Breast epithelium (tissue), 4 donors: Measurements from ENCODE around the gene ITGB5. TPM values are rescaled to one million over a fixed set of nuclear protein-coding genes. Genes with fewer than 3 reads are reported as not detected.
A peak's percentile ranks its signal among the peaks of the same experiment; 100 is the strongest.

Experiments used
- DNase-seq, 2 donors: peaks; one replicate each; pipeline ENCODE4 v3.0.0-alpha.2; 2019; ENCODE audit warnings: low spot score in 2 of 2
- H3K27ac ChIP-seq, 2 donors: fragments of 200-600 bp; sonication (generic) in 1 of 2; one replicate each; pipeline ENCODE4 v1.5.1; 2016 to 2019; ENCODE audit warnings: mild to moderate bottlenecking in 1 of 2
- H3K27me3 ChIP-seq, 2 donors: fragments of 200-600 bp; sonication (generic) in 1 of 2; one replicate each; pipeline versions ENCODE4 v1.5.1 to v1.6.0; 2017 to 2019; ENCODE audit warnings: control low read depth in 1 of 2, mild to moderate bottlenecking in 1 of 2
- H3K36me3 ChIP-seq: fragments of 200-600 bp; one replicate; pipeline ENCODE4 v1.5.1; 2019
- H3K4me1 ChIP-seq, 2 donors: fragments of 200-600 bp; sonication (generic); one replicate each; pipeline ENCODE4 v1.5.1; 2016 to 2019; ENCODE audit warnings: control low read depth in 1 of 2
- H3K4me3 ChIP-seq, 3 donors: fragments of 200-600 bp; sonication (generic); 1 replicate in 2 of 3; 2 replicates in 1 of 3; pipeline ENCODE4 v1.5.1; 2016 to 2019; ENCODE audit warnings: mild to moderate bottlenecking in 3 of 3, moderate library complexity in 2 of 3
- H3K9me3 ChIP-seq, 2 donors: fragments of 200-600 bp; sonication (generic) in 1 of 2; one replicate each; pipeline ENCODE4 v1.5.1; 2016 to 2019; ENCODE audit warnings: control low read depth in 1 of 2
- POLR2A ChIP-seq: fragments of 450-650 bp; IDR thresholded peaks from one replicate; pipeline ENCODE4 v1.6.1; 2016; ENCODE audit warnings: antibody characterized with exemption, mild to moderate bottlenecking, moderate library complexity
- POLR2AphosphoS5 ChIP-seq, 3 donors: sonication (generic); formaldehyde crosslinking; IDR thresholded peaks; one replicate each; pipeline ENCODE4 v1.6.1; 2017; ENCODE audit warnings: antibody characterized with exemption in 3 of 3
- intact Hi-C: fragments of 100-400 bp; cut with DNase I; formaldehyde crosslinking; loops from one replicate; pipeline ENCODE4 v1.15.1; 2023; ENCODE audit warnings: low total_unique reads
- total RNA-seq, 3 donors: library from RNA; depleted of rRNA; stranded (reverse); fragments of >200 nt; gene quantifications; one replicate each; pipeline ENCODE4 v1.1.0, GENCODE V29; 2016
- TF ChIP-seq, protein P1 (sequence below), 3 donors: fragments of 450-650 bp; IDR thresholded peaks; one replicate each; pipeline ENCODE4 v1.5.1; 2016 to 2017; ENCODE audit warnings: antibody characterized with exemption in 3 of 3, mild to moderate bottlenecking in 3 of 3, moderate library complexity in 3 of 3

The ITGB5 gene
- total RNA-seq, 3 donors from 2014 or later: 80.1 to 286 (median 181) TPM

DNA sequence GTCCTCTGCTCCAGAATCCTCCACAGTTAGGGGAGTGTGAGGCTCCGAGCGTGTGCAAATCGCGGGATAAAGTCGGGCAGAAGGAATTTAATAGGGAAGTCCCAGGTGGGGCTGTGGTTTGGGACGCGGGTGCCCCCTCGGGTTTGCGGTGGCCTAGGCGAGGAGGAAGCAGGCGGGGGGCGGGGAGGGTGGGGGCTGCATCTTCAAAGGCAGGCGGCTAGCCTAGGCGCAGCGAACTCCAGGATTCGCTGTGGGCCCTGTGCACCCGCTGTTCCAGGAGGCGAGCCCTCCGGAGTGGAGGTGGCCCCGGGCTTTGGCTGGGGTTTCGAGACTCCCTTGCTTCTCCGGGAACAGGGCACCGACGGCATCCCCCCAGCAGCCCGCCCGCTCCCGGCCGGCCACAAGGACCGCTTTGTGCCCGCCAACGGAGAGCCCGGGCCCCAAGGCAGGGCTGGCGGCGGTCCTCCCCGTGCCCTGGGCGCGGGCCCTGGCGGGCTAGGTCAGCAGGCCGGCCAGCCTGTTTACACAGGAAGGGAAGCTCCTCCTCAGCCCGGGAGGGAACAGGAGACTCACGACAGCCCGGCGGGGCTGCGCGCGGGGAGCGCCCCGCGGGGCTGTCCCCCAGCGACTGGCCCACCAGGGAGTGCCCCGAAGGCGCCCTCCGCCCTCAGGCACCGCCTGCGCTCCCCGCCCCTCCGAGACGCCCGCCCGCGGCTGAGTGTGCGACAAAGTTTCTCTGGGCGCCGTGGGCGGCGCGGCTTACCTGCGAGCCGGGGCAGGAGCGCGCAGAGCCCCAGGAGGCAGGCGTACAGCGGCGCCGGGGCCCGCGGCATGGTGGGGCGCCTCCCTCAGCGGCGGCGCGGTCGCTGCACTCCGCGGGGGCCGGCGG is 753 bp downstream of the ITGB5 start:
- peak in 1 of 2 donors; percentile 55 for DNase-seq
- H3K27ac ChIP-seq: peak overlapping the region; percentile 93 to 95
- intact Hi-C loops: no loop called here

DNA sequence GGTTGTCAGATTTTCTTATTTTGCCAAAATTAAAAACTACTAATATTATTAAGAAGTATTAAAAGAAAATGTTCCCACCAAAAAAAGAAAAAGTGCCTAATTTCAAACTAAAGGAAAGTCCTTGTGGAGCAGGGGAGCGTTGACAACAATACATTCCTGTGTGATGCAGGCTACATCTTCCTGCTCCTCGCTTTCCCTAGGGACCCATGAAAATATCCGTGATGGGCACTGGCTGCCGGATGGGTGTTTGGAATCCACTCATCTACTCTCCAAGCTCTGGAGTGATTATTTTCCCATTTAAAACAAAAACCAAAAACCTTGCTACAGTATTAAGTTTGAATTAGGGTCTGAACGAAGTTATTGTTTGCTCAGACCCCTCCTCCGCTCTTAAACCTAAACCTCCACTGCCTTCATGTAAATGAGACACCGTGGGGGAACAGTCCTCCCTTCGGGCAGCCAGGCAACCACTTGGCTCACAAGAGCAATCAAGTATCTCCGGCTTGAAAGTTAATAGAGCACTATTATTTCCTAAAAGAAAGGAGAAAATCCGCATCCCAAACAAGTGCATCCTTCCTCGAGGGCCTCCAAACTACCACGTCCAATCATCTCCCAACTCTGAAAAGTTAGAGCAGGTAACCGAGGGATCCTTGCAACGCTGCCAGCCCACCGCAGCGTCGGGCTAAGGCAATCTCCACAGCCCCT is 1.5 kb downstream of the ITGB5 start:
- peak in 1 of 3 donors; percentile 13 for TF ChIP-seq POLR2AphosphoS5 (IDR thresholded peaks at IDR 0.05)
- TF ChIP-seq, protein P1, sequence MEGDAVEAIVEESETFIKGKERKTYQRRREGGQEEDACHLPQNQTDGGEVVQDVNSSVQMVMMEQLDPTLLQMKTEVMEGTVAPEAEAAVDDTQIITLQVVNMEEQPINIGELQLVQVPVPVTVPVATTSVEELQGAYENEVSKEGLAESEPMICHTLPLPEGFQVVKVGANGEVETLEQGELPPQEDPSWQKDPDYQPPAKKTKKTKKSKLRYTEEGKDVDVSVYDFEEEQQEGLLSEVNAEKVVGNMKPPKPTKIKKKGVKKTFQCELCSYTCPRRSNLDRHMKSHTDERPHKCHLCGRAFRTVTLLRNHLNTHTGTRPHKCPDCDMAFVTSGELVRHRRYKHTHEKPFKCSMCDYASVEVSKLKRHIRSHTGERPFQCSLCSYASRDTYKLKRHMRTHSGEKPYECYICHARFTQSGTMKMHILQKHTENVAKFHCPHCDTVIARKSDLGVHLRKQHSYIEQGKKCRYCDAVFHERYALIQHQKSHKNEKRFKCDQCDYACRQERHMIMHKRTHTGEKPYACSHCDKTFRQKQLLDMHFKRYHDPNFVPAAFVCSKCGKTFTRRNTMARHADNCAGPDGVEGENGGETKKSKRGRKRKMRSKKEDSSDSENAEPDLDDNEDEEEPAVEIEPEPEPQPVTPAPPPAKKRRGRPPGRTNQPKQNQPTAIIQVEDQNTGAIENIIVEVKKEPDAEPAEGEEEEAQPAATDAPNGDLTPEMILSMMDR (IDR thresholded peaks at IDR 0.05): no peak
- no peaks in the 10 kb centered on the region for H3K27me3 ChIP-seq
- H3K36me3 ChIP-seq: no peaks in the 10 kb centered on the region
- intact Hi-C loops: no loop called here
- H3K4me1 ChIP-seq: no peaks in the 10 kb centered on the region
- no peak for DNase-seq
- peak overlapping the region; percentile 84 to 91 (median 84) for H3K4me3 ChIP-seq
- peak overlapping the region; percentile 93 to 95 for H3K27ac ChIP-seq
- no peaks in the 10 kb centered on the region for H3K9me3 ChIP-seq

More for the DNA sequence above, 753 bp downstream of the ITGB5 start:
- H3K4me1 ChIP-seq: no peaks in the 10 kb centered on the region
- H3K9me3 ChIP-seq: no peaks in the 10 kb centered on the region
- H3K36me3 ChIP-seq: no peaks in the 10 kb centered on the region
- H3K27me3 ChIP-seq: no peaks in the 10 kb centered on the region
- TF ChIP-seq POLR2A (no peak), POLR2AphosphoS5 (IDR thresholded peaks at IDR 0.05) (no peak)
- TF ChIP-seq, protein P1 (IDR thresholded peaks at IDR 0.05): no peak
- H3K4me3 ChIP-seq: peak overlapping the region; percentile 84 to 91 (median 84)

DNA sequence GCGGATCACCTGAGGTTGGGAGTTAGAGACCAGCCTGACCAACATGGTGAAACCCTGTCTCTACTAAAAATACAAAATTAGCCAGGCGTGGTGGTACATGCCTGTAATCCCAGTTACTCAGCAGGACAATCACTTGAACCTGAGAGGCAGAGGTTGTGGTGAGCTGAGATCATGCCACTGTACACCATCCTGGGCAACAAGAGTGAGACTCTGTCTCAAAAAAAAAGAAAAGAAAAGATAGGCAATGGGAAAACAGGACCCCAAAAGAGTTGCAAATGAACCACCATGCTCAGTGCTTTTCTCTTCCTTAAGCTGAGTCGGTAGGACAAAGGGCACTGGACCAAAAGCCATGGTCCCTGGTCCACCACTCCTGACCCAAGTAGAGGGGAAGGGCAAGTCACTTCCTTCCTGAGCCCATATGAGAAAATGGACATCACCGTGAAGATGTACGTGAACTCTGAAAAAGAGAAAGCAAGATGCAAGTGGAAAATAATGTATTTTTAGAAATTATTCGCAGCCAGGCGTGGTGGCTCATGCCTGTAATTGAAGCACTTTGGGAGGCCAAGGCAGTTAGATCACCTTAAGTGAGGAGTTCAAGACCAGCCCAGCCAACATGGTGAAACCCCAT is 2.6 kb downstream of the ITGB5 start:
- TF ChIP-seq, protein P1 (IDR thresholded peaks at IDR 0.05): no peak
- TF ChIP-seq POLR2AphosphoS5 (IDR thresholded peaks at IDR 0.05): no peak
- no peak for TF ChIP-seq POLR2A
- no peaks in the 10 kb centered on the region for H3K27me3 ChIP-seq
- no peaks in the 10 kb centered on the region for H3K9me3 ChIP-seq
- H3K4me3 ChIP-seq: no peak overlapping the region
- H3K27ac ChIP-seq: peak overlapping the region in 1 of 2 donors; percentile 16
- intact Hi-C loops: no loop called here
- DNase-seq: no peak
- peaks cover 0 to 1% of the 10 kb centered on the region in 2 donors for H3K4me1 ChIP-seq
- H3K36me3 ChIP-seq: no peaks in the 10 kb centered on the region

DNA sequence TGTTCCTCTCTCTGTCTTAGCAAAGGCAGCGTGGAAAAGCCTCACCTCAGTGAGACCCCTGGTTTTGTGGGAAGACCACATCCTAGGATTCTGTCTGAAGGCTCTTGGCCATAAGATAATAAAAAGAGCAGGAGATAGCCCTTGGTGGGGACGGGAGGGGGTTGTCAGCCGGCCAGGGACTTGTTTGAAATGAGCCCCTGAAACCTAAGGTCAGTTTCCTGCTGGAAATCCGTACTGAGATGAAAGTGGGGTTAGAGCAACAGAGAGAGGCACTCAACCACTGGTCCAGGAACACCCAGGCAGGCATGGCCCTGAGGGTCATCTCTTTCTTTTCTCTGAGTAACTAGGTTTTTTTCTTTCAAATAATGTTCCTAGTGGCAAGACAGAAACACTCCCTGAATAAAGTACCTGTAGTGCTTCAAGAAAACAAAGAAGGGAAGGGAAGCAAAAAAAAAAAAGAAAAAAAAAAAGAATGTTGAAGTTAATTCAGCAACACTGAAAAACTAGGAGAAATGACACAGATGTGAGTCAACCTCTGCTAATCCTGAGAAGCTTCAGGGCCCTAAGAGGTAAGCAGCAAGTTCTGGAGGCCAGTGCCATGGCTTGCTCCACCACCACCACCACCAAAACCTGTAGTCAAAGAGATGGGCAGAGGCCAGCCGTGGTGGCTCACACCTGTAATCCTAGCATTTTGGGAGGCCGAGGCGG is 3.2 kb downstream of the ITGB5 start:
- Histone ChIP-seq H3K27me3 (no peaks in the 10 kb centered on the region), H3K36me3 (no peaks in the 10 kb centered on the region), H3K4me1 (peaks cover 5 to 8% of the 10 kb centered on the region in 2 donors), H3K4me3 (no peak overlapping the region), H3K27ac (peak overlapping the region in 1 of 2 donors; percentile 16), H3K9me3 (no peaks in the 10 kb centered on the region)
- TF ChIP-seq, protein P1 (IDR thresholded peaks at IDR 0.05): no peak
- no peak for TF ChIP-seq POLR2AphosphoS5 (IDR thresholded peaks at IDR 0.05)
- no peak for TF ChIP-seq POLR2A
- no peak for DNase-seq
- intact Hi-C loops: no loop called here
